Spleen (tissue), 11 donors: ENCODE results near the gene NUTF2. TPM values are rescaled to one million over a fixed set of nuclear protein-coding genes. Genes with fewer than 3 reads are reported as not detected.

Experiments
- DNase-seq: peaks from one replicate; pipeline ENCODE4 v3.0.0-alpha.2; 2020
- H3K27ac ChIP-seq, 8 donors: fragments of 200-600 bp; sonication (generic) in 7 of 8; 1 replicate in 4 of 8; 2 replicates in 4 of 8; pipeline versions ENCODE4 v1.5.0 to v1.8.0; 2016 to 2021; ENCODE audit warnings: inconsistent platforms in 4 of 8, mild to moderate bottlenecking in 4 of 8, moderate library complexity in 1 of 8
- H3K27me3 ChIP-seq, 7 donors: fragments of 200-600 bp; sonication (generic) in 6 of 7; replicated peaks in 1 of 7; 1 replicate in 4 of 7; 2 replicates in 3 of 7; pipeline versions ENCODE4 v1.5.0 to v1.8.0; 2016 to 2021; ENCODE audit warnings: inconsistent platforms in 3 of 7, mild to moderate bottlenecking in 1 of 7
- H3K36me3 ChIP-seq, 6 donors: fragments of 200-600 bp; sonication (generic) in 5 of 6; 1 replicate in 4 of 6; 2 replicates in 2 of 6; pipeline versions ENCODE4 v1.5.0 to v1.8.0; 2016 to 2021; ENCODE audit warnings: inconsistent platforms in 2 of 6
- H3K4me1 ChIP-seq, 6 donors: fragments of 200-600 bp; sonication (generic) in 5 of 6; 1 replicate in 3 of 6; 2 replicates in 3 of 6; pipeline versions ENCODE4 v1.5.0 to v1.8.0; 2016 to 2021; ENCODE audit warnings: inconsistent platforms in 3 of 6
- H3K4me3 ChIP-seq, 8 donors: fragments of 200-600 bp; sonication (generic) in 7 of 8; 1 replicate in 4 of 8; 2 replicates in 4 of 8; pipeline versions ENCODE4 v1.5.0 to v1.8.0; 2016 to 2021; ENCODE audit warnings: inconsistent platforms in 4 of 8, mild to moderate bottlenecking in 4 of 8, moderate library complexity in 2 of 8
- H3K9me3 ChIP-seq, 8 donors: fragments of 200-600 bp; sonication (generic) in 7 of 8; 1 replicate in 4 of 8; 2 replicates in 4 of 8; pipeline versions ENCODE4 v1.5.0 to v1.8.0; 2016 to 2021; ENCODE audit warnings: inconsistent platforms in 4 of 8
- CTCF ChIP-seq, 11 experiments: fragments of 200-600 bp in 7 of 11; fragments of 450-650 bp in 4 of 11; sonication (generic) in 4 of 11; IDR thresholded peaks in 8 of 11; conservative IDR thresholded peaks in 3 of 11; 1 replicate in 7 of 11; 2 replicates in 4 of 11; pipeline versions ENCODE4 v1.4.0 to v1.8.0; 2016 to 2021; ENCODE audit warnings: antibody characterized with exemption in 11 of 11, inconsistent platforms in 4 of 11, mild to moderate bottlenecking in 1 of 11
- POLR2A ChIP-seq, 3 donors: fragments of 450-650 bp; IDR thresholded peaks; one replicate each; pipeline ENCODE4 v1.5.1; 2017; ENCODE audit warnings: antibody characterized with exemption in 3 of 3, mild to moderate bottlenecking in 1 of 3
- POLR2AphosphoS5 ChIP-seq, 3 donors: sonication (generic); formaldehyde crosslinking; IDR thresholded peaks; one replicate each; pipeline ENCODE4 v1.5.1; 2017; ENCODE audit warnings: antibody characterized with exemption in 3 of 3
- WGBS, 5 donors: extraction: QIAGEN DNeasy Blood & Tissue Kit in 3 of 5; methylation state at CpG; one replicate each; pipeline versions ENCODE4 v1.1.5 to v1.1.7; 2013 to 2018; 5-methylcytosine and 5-hydroxymethylcytosine counted together
- intact Hi-C: fragments of 100-400 bp; cut with DNase I; formaldehyde crosslinking; loops from one replicate; pipeline ENCODE4 v1.15.0; 2023; ENCODE audit warnings: low total_unique reads
- polyA plus RNA-seq, 3 donors: library from polyadenylated mRNA; stranded (reverse); fragments of 200-250 nt; gene quantifications; one replicate each; pipeline ENCODE4 v1.2.1, GENCODE V29; 2013
- total RNA-seq, 7 donors: library from RNA; depleted of rRNA in 3 of 7; stranded (reverse); fragments of >200 nt in 3 of 7; fragmentation: NEBNext Ultra II Directional in 4 of 7; extraction: Animal tissue kit (Norgen Biotek cat#: 25700) in 4 of 7; gene quantifications; one replicate each; pipeline versions ENCODE4 v1.1.0 to v1.2.1, GENCODE V29; 2016 to 2021
- donor health status: healthy with polysubstance abuse.
- donor health status: DM: no; HTN: no; CAD: no; lungs with moderate emphysema.
- donor health status: DM: no; HTN: no; CAD: no.
- donor health status: Bipolar disorder and iron deficiency.
- donor health status: healthy.
- donor health status: DM: no; HTN: no; CAD: no.
- donor health status: DM: yes; HTN: yes; CAD: no.

The NUTF2 gene
- total and polyA plus RNA-seq, 10 donors: 38.8 to 116 (median 52.6) TPM

- 5 to 28% (median 16%) methylated on average over 8 to 11 of the region's 11 CpGs for WGBS, 5 donors
- Histone ChIP-seq H3K36me3 (no peaks in the 10 kb centered on the region), H3K27ac (peak overlapping the region; percentile 98 to 100 (median 100)), H3K9me3 (no peaks in the 10 kb centered on the region), H3K27me3 (no peaks in the 10 kb centered on the region), H3K4me1 (peaks cover 38 to 62% (median 55%) of the 10 kb centered on the region in 6 donors), H3K4me3 (peak overlapping the region; percentile 59 to 97 (median 81))
- TF ChIP-seq POLR2A (IDR thresholded peaks at IDR 0.05) (no peak), POLR2AphosphoS5 (IDR thresholded peaks at IDR 0.05) (peak in 1 of 3 donors; percentile 7), CTCF (IDR thresholded peaks at IDR 0.05 in 8 of 11, conservative IDR thresholded peaks at IDR 0.05 in 3 of 11) (no peak)
- no peak for DNase-seq
- intact Hi-C loops: loop anchor here (10.0 kb wide), 1 partner anchor 91 kb away; the partner anchor contains the start of genes CTRL and PSMB10
These were observed 3.4 kb upstream of the NUTF2 start for GRCh38 chr16:67843343-67843765.

DNA sequence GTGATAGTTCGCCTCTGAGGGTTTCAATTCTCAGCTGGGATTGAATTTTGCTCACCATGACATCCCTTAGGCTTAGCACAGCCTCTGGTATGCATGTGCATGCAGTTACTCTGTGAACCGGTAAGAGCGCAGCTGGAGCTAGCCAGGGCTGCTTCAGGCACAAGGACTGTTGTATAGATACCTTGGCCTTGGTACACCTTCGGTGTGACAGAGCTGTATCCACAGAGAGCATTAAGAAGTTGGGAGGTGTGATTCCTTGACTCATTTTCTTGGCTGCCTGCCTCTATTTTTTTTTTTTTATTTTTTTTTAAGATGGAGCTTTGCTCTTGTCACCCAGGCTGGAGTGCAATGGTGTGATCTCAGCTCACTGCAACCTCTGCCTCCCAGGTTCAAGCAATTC lies 2.2 kb upstream of the NUTF2 start:
- peaks cover 0 to 3% (median 0%) of the 10 kb centered on the region in 6 donors for H3K36me3 ChIP-seq
- 89 to 94% (median 92%) methylated on average over 4 of the region's 4 CpGs for WGBS, 5 donors

GRCh38 chr16:67845291-67846062 lies 1.3 kb upstream of the NUTF2 start:
- Histone ChIP-seq H3K4me1 (peaks cover 40 to 81% (median 65%) of the 10 kb centered on the region in 6 donors), H3K36me3 (peaks cover 0 to 12% (median 0%) of the 10 kb centered on the region in 6 donors), H3K27ac (peak overlapping the region in 7 of 8 donors; percentile 92 to 100 (median 95)), H3K9me3 (no peaks in the 10 kb centered on the region), H3K27me3 (no peaks in the 10 kb centered on the region), H3K4me3 (peak overlapping the region in 7 of 8 donors; percentile 70 to 100 (median 98))
- WGBS, 5 donors: 54 to 67% (median 62%) methylated on average over 5 of the region's 5 CpGs
- intact Hi-C loops: loop anchor here (10.0 kb wide), 1 partner anchor 89 kb away; the partner anchor contains the start of genes CTRL and PSMB10
- no peak for TF ChIP-seq POLR2AphosphoS5 (IDR thresholded peaks at IDR 0.05)
- no peak for TF ChIP-seq CTCF (IDR thresholded peaks at IDR 0.05 in 8 of 11, conservative IDR thresholded peaks at IDR 0.05 in 3 of 11)
- TF ChIP-seq POLR2A (IDR thresholded peaks at IDR 0.05): no peak
- no peak for DNase-seq

More for the DNA sequence above, 2.2 kb upstream of the NUTF2 start:
- no peak for DNase-seq
- intact Hi-C loops: loop anchor here (10.0 kb wide), 1 partner anchor 90 kb away; the partner anchor contains the start of genes CTRL and PSMB10
- Histone ChIP-seq H3K4me1 (peaks cover 40 to 73% (median 64%) of the 10 kb centered on the region in 6 donors), H3K27ac (peak overlapping the region in 4 of 8 donors; percentile 99 to 100 (median 100)), H3K27me3 (no peaks in the 10 kb centered on the region), H3K9me3 (no peaks in the 10 kb centered on the region), H3K4me3 (peak overlapping the region in 3 of 8 donors; percentile 81 to 97 (median 81))
- TF ChIP-seq CTCF (IDR thresholded peaks at IDR 0.05 in 8 of 11, conservative IDR thresholded peaks at IDR 0.05 in 3 of 11): no peak
- TF ChIP-seq POLR2A (IDR thresholded peaks at IDR 0.05): no peak
- no peak for TF ChIP-seq POLR2AphosphoS5 (IDR thresholded peaks at IDR 0.05)

- peaks cover 0 to 15% (median 0%) of the 10 kb centered on the region in 6 donors for H3K36me3 ChIP-seq
- peak overlapping the region; percentile 61 to 100 (median 98) for H3K4me3 ChIP-seq
- no peaks in the 10 kb centered on the region for H3K9me3 ChIP-seq
- no peak for DNase-seq
- peaks cover 40 to 86% (median 67%) of the 10 kb centered on the region in 6 donors for H3K4me1 ChIP-seq
- WGBS, 5 donors: 0 to 4% (median 3%) methylated on average over 2 of the region's 2 CpGs
- H3K27ac ChIP-seq: peak overlapping the region; percentile 75 to 100 (median 94)
- TF ChIP-seq POLR2A (IDR thresholded peaks at IDR 0.05) (no peak), CTCF (IDR thresholded peaks at IDR 0.05 in 8 of 11, conservative IDR thresholded peaks at IDR 0.05 in 3 of 11) (no peak), POLR2AphosphoS5 (IDR thresholded peaks at IDR 0.05) (no peak)
- intact Hi-C loops: loop anchor here (10.0 kb wide), 1 partner anchor 89 kb away; the partner anchor contains the start of genes CTRL and PSMB10
- no peaks in the 10 kb centered on the region for H3K27me3 ChIP-seq
These were observed 742 bp upstream of the NUTF2 start for GRCh38 chr16:67846063-67846319.
